ENCODE data around the gene ANKRD33. TPM values are rescaled to one million over a fixed set of nuclear protein-coding genes. Genes with fewer than 3 reads are reported as not detected.

Gene ANKRD33
- total RNA-seq, 1 experiment from 2014 or later, result not detected

- no TSS peak for BruUV-seq (replicated peaks)
- peak; percentile 6 for TF ChIP-seq EZH2 (IDR thresholded peaks at IDR 0.05; ENCODE audit: borderline replicate concordance, low read depth, low read length, poor library complexity, severe bottlenecking)
- TF ChIP-seq, protein P1, sequence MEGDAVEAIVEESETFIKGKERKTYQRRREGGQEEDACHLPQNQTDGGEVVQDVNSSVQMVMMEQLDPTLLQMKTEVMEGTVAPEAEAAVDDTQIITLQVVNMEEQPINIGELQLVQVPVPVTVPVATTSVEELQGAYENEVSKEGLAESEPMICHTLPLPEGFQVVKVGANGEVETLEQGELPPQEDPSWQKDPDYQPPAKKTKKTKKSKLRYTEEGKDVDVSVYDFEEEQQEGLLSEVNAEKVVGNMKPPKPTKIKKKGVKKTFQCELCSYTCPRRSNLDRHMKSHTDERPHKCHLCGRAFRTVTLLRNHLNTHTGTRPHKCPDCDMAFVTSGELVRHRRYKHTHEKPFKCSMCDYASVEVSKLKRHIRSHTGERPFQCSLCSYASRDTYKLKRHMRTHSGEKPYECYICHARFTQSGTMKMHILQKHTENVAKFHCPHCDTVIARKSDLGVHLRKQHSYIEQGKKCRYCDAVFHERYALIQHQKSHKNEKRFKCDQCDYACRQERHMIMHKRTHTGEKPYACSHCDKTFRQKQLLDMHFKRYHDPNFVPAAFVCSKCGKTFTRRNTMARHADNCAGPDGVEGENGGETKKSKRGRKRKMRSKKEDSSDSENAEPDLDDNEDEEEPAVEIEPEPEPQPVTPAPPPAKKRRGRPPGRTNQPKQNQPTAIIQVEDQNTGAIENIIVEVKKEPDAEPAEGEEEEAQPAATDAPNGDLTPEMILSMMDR (conservative IDR thresholded peaks at IDR 0.05; ENCODE audit: low read depth, low read length), result no peak
- intact Hi-C loops (cut with micrococcal nuclease; ENCODE audit: unreplicated experiment), result no loop called here
- Histone ChIP-seq H3K4me3 (ENCODE audit: low read depth, low read length, poor library complexity, severe bottlenecking) (peak overlapping the region; percentile 52), H3K27me3 (replicated peaks; ENCODE audit: insufficient read depth, low read depth, low read length, poor library complexity) (peaks cover 15% of the 10 kb centered on the region), H3K9me3 (ENCODE audit: low read depth, low read length, poor library complexity, severe bottlenecking) (no peaks in the 10 kb centered on the region), H3K27ac (ENCODE audit: low read depth, low read length, poor library complexity, severe bottlenecking) (no peak overlapping the region), H3K36me3 (ENCODE audit: insufficient read depth, low read length, poor library complexity, severe bottlenecking) (no peaks in the 10 kb centered on the region), H3K4me1 (ENCODE audit: insufficient read depth, low read length, poor library complexity, severe bottlenecking) (peaks cover 6% of the 10 kb centered on the region)
- CTCF ChIA-PET, result no interaction called here
- POLR2A ChIA-PET (ENCODE audit: low non-redundant PET), result no interaction called here
- DNase-seq (ENCODE audit: low spot score), result no peak
Measured at GRCh38 chr12:51847643-51848325, 40.1 kb upstream of the ANKRD33 start.

- Histone ChIP-seq H3K36me3 (ENCODE audit: insufficient read depth, low read length, poor library complexity, severe bottlenecking) (no peaks in the 10 kb centered on the region), H3K9me3 (ENCODE audit: low read depth, low read length, poor library complexity, severe bottlenecking) (no peaks in the 10 kb centered on the region), H3K27me3 (replicated peaks; ENCODE audit: insufficient read depth, low read depth, low read length, poor library complexity) (peaks cover 15% of the 10 kb centered on the region), H3K27ac (ENCODE audit: low read depth, low read length, poor library complexity, severe bottlenecking) (no peak within 1 kb of the TSS), H3K4me3 (ENCODE audit: low read depth, low read length, poor library complexity, severe bottlenecking) (peak within 1 kb of the TSS; percentile 52), H3K4me1 (ENCODE audit: insufficient read depth, low read length, poor library complexity, severe bottlenecking) (peaks cover 6% of the 10 kb centered on the region)
- no TSS peak for BruUV-seq (replicated peaks)
- POLR2A ChIA-PET (ENCODE audit: low non-redundant PET), result no interaction called here
- no peak for DNase-seq (ENCODE audit: low spot score)
- CTCF ChIA-PET, result no interaction called here
- intact Hi-C loops (cut with micrococcal nuclease; ENCODE audit: unreplicated experiment), result no loop called here
- no peak for TF ChIP-seq EZH2 (IDR thresholded peaks at IDR 0.05; ENCODE audit: borderline replicate concordance, low read depth, low read length, poor library complexity, severe bottlenecking)
- TF ChIP-seq, protein P1 (conservative IDR thresholded peaks at IDR 0.05; ENCODE audit: low read depth, low read length), result no peak
Measured at GRCh38 chr12:51848326-51848727, 39.6 kb upstream of the ANKRD33 start, which contains the start of gene FIGNL2. FIGNL2 (minus strand) TSS chr12:51848718; CDS start chr12:51822413, 26,305 bp downstream.

DNA sequence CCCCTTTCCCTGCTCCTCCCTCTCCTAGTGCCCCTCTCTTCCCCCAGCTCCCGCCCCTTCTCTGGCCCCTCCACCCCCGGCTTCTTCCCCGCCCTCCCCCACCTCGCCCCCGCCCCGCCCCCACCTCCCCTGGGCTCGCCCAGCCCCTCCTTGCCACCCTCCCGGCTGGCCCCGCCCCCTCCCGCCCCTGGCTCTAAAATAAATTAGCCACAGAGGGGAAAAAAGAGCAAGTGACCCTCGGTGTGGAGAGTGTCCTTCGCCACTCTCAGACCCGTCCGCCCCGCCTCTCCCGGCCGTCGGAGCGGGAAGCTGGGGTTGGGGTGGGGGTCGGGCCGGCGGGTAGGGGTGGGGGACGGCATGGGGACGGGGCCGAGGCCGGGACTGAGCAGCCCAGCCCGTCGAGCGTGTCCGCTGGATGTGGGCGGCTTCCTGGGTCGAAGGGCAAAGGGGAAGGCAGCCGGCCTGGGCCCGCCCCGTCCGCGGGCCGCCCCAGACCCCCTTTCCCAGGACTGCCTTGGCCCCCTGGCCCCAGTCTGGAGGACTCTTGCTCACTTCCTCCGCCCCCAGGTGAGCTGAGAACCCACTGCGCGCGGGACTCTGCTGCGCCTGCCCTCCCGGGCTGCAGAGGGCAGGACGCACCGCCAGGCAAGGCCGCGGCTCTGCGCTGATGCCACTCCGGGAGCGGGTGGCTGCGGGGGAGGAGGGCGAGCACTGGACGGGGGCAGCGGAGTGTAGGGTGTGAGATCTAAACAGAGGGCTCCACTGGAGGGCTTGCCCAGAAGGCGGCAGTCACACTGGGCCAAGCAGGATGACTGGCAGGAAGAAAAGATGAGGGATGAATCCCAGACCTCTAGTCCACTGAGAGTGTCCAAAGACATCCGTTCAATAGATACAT lies 38.8 kb upstream of the ANKRD33 start:
- H3K27me3 ChIP-seq (replicated peaks; ENCODE audit: insufficient read depth, low read depth, low read length, poor library complexity), result peaks cover 15% of the 10 kb centered on the region
- intact Hi-C loops (cut with micrococcal nuclease; ENCODE audit: unreplicated experiment), result no loop called here
- H3K4me1 ChIP-seq (ENCODE audit: insufficient read depth, low read length, poor library complexity, severe bottlenecking), result peaks cover 6% of the 10 kb centered on the region
- H3K36me3 ChIP-seq (ENCODE audit: insufficient read depth, low read length, poor library complexity, severe bottlenecking), result no peaks in the 10 kb centered on the region
- no peak overlapping the region for H3K4me3 ChIP-seq (ENCODE audit: low read depth, low read length, poor library complexity, severe bottlenecking)
- no TSS peak for BruUV-seq (replicated peaks)
- no peak overlapping the region for H3K27ac ChIP-seq (ENCODE audit: low read depth, low read length, poor library complexity, severe bottlenecking)
- no peaks in the 10 kb centered on the region for H3K9me3 ChIP-seq (ENCODE audit: low read depth, low read length, poor library complexity, severe bottlenecking)
- POLR2A ChIA-PET (ENCODE audit: low non-redundant PET), result interaction anchor here (1.0 kb wide), 1 partner anchor 103 kb away, joined by 8 read pairs; no protein-coding TSS in a partner anchor
- no peak for DNase-seq (ENCODE audit: low spot score)
- TF ChIP-seq, protein P1 (conservative IDR thresholded peaks at IDR 0.05; ENCODE audit: low read depth, low read length), result no peak
- no peak for TF ChIP-seq EZH2 (IDR thresholded peaks at IDR 0.05; ENCODE audit: borderline replicate concordance, low read depth, low read length, poor library complexity, severe bottlenecking)
- CTCF ChIA-PET, result no interaction called here

Measured in A673 (cell line).